ENCODE measurements around the gene MED25. TPM values are rescaled to one million over a fixed set of nuclear protein-coding genes. Genes with fewer than 3 reads are reported as not detected.

The MED25 gene
- polyA plus RNA-seq, 3 donors = 13.9 to 52.9 (median 18.5) TPM

DNA sequence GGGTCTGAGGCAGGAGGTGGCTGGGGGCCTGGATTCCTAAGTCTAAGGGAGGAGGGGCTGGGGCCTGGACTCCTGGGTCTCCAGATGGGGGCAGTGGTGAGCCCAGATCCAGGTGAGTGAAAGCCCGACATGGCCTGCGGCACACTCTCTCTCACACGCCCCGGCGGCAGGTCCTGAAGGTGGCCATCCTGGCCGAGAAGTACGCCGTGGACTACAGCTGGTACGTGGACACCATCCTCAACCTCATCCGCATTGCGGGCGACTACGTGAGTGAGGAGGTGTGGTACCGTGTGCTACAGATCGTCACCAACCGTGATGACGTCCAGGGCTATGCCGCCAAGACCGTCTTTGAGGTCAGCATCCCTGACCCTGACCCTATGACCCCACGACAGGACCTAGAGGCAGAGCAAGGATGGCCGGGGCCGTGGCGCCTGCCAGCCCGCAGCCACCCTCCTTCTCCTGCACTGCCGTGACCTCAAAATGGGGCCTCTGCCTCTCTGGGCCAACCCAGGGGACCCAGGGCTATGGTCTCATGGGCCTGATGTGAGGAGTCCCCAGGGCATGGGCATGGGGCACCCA lies 18.2 kb upstream of the MED25 start:
- Mint-ChIP-seq H3K27ac (peak overlapping the region in 2 of 7 donors; percentile 30 to 38), H3K4me1 (no peaks in the 10 kb centered on the region), H3K27me3 (ENCODE audit: low read depth in 3 of 3) (peaks cover 0 to 2% (median 0%) of the 10 kb centered on the region in 3 donors), H3K4me3 (no peak overlapping the region), H3K36me3 (peaks cover 91 to 95% of the 10 kb centered on the region in 2 donors), H3K9me3 (no peaks in the 10 kb centered on the region)
- H3K27ac ChIP-seq (ENCODE audit: low read depth in 1 of 2, low read length in 2 of 2) = no peak overlapping the region
- no peak overlapping the region for H2AFZ ChIP-seq (ENCODE audit: insufficient read depth, low read depth, low read length, poor library complexity, severe bottlenecking)
- intact Hi-C loops (cut with micrococcal nuclease) = no loop called here
- H3K9me3 ChIP-seq (replicated peaks in 1 of 2; ENCODE audit: control insufficient read depth in 1 of 2, insufficient read depth in 1 of 2, low read length in 2 of 2) = no peaks in the 10 kb centered on the region
- DNase-seq = no peak
- peaks cover 82% of the 10 kb centered on the region for H4K20me1 ChIP-seq (ENCODE audit: insufficient read depth, low read length)
- H3K79me2 ChIP-seq (ENCODE audit: insufficient read depth, low read length) = no peaks in the 10 kb centered on the region
- H3K36me3 ChIP-seq (replicated peaks in 1 of 2; ENCODE audit: control insufficient read depth in 1 of 2, insufficient read depth in 2 of 2, low read length in 2 of 2) = peaks cover 91 to 100% of the 10 kb centered on the region in 2 donors
- no peak overlapping the region for H3K4me2 ChIP-seq (replicated peaks; ENCODE audit: extremely low read depth, low read length, poor library complexity, severe bottlenecking)
- H3K27me3 ChIP-seq (ENCODE audit: control insufficient read depth in 2 of 2, insufficient read depth in 2 of 2, low read length in 2 of 2) = no peaks in the 10 kb centered on the region
- H3K9ac ChIP-seq (ENCODE audit: insufficient read depth, low read length, poor library complexity, severe bottlenecking) = no peak overlapping the region
- H3K4me3 ChIP-seq (replicated peaks in 1 of 3; ENCODE audit: low read depth in 2 of 3, low read length in 3 of 3) = no peak overlapping the region
- H3K4me1 ChIP-seq (ENCODE audit: control insufficient read depth in 1 of 2, insufficient read depth in 2 of 2, low read length in 2 of 2) = no peaks in the 10 kb centered on the region
- WGBS (ENCODE audit: insufficient coverage) = 99% methylated on average over 25 of the region's 25 CpGs
- TF ChIP-seq, protein P1, sequence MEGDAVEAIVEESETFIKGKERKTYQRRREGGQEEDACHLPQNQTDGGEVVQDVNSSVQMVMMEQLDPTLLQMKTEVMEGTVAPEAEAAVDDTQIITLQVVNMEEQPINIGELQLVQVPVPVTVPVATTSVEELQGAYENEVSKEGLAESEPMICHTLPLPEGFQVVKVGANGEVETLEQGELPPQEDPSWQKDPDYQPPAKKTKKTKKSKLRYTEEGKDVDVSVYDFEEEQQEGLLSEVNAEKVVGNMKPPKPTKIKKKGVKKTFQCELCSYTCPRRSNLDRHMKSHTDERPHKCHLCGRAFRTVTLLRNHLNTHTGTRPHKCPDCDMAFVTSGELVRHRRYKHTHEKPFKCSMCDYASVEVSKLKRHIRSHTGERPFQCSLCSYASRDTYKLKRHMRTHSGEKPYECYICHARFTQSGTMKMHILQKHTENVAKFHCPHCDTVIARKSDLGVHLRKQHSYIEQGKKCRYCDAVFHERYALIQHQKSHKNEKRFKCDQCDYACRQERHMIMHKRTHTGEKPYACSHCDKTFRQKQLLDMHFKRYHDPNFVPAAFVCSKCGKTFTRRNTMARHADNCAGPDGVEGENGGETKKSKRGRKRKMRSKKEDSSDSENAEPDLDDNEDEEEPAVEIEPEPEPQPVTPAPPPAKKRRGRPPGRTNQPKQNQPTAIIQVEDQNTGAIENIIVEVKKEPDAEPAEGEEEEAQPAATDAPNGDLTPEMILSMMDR (IDR thresholded peaks at IDR 0.05) = no peak

DNA sequence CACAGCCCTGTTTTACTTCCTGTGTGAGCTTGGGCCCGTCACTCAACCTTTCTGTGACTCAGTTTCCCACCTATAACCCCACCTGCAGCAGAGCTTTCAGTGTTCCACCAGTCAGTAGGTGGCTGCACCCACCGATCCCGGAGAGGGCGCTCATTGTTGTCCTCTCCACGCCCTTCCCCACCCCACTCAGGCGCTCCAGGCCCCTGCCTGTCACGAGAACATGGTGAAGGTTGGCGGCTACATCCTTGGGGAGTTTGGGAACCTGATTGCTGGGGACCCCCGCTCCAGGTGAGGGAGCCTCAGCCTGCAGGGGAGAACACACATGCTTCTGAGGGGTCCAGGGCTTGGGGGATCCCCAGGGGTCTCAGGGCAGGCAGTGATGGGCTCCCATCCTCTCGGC lies 17.3 kb upstream of the MED25 start:
- TF ChIP-seq, protein P1 (IDR thresholded peaks at IDR 0.05) = no peak
- peak overlapping the region in 3 of 7 donors; percentile 26 to 69 (median 59) for H3K27ac Mint-ChIP-seq
- WGBS (ENCODE audit: insufficient coverage) = 89% methylated on average over 5 of the region's 10 CpGs

More for the DNA sequence above, 17.3 kb upstream of the MED25 start:
- Histone ChIP-seq H3K27ac (ENCODE audit: low read depth in 1 of 2, low read length in 2 of 2) (peak overlapping the region in 1 of 2 donors; percentile 20), H4K20me1 (ENCODE audit: insufficient read depth, low read length) (peaks cover 77% of the 10 kb centered on the region), H3K4me2 (replicated peaks; ENCODE audit: extremely low read depth, low read length, poor library complexity, severe bottlenecking) (no peak overlapping the region), H3K4me3 (replicated peaks in 1 of 3; ENCODE audit: low read depth in 2 of 3, low read length in 3 of 3) (no peak overlapping the region), H3K9ac (ENCODE audit: insufficient read depth, low read length, poor library complexity, severe bottlenecking) (no peak overlapping the region), H3K36me3 (replicated peaks in 1 of 2; ENCODE audit: control insufficient read depth in 1 of 2, insufficient read depth in 2 of 2, low read length in 2 of 2) (peaks cover 87 to 98% of the 10 kb centered on the region in 2 donors), H3K27me3 (ENCODE audit: control insufficient read depth in 2 of 2, insufficient read depth in 2 of 2, low read length in 2 of 2) (no peaks in the 10 kb centered on the region), H3K79me2 (ENCODE audit: insufficient read depth, low read length) (no peaks in the 10 kb centered on the region), H2AFZ (ENCODE audit: insufficient read depth, low read depth, low read length, poor library complexity, severe bottlenecking) (no peak overlapping the region), H3K9me3 (replicated peaks in 1 of 2; ENCODE audit: control insufficient read depth in 1 of 2, insufficient read depth in 1 of 2, low read length in 2 of 2) (no peaks in the 10 kb centered on the region), H3K4me1 (ENCODE audit: control insufficient read depth in 1 of 2, insufficient read depth in 2 of 2, low read length in 2 of 2) (no peaks in the 10 kb centered on the region)
- peaks cover 82 to 90% of the 10 kb centered on the region in 2 donors for H3K36me3 Mint-ChIP-seq
- intact Hi-C loops (cut with micrococcal nuclease) = no loop called here
- no peaks in the 10 kb centered on the region for H3K9me3 Mint-ChIP-seq
- no peak overlapping the region for H3K4me3 Mint-ChIP-seq
- H3K4me1 Mint-ChIP-seq = no peaks in the 10 kb centered on the region
- H3K27me3 Mint-ChIP-seq (ENCODE audit: low read depth in 3 of 3) = peaks cover 0 to 2% (median 0%) of the 10 kb centered on the region in 3 donors
- no peak for DNase-seq
